ENCODE measurements around the gene GNMT. TPM values are rescaled to one million over a fixed set of nuclear protein-coding genes. Genes with fewer than 3 reads are reported as not detected.

Gene GNMT
- total and polyA plus RNA-seq, 2 of the 8 experiments (the other 6 are each of a cell fraction or from before 2014, with no cell fraction given): 1.8 to 3.4 TPM

GRCh38 chr6:42963179-42963854 lies 2.8 kb downstream of the GNMT start:
- Histone ChIP-seq H3K9ac (replicated peaks in 1 of 4; ENCODE audit: extremely low read depth in 1 of 4, low read depth in 3 of 4, low read length in 3 of 4) (no peak overlapping the region), H4K20me1 (replicated peaks in 1 of 2; ENCODE audit: control insufficient read depth in 1 of 2, insufficient read depth in 2 of 2, low read length in 2 of 2) (peaks cover 0 to 2% of the 10 kb centered on the region in 2 experiments), H4K5ac (ENCODE audit: insufficient read length, low read depth, low read length) (no peak overlapping the region), H3K4ac (replicated peaks; ENCODE audit: insufficient read length, low read depth, low read length) (peak overlapping the region; percentile 47), H4K8ac (ENCODE audit: extremely low read depth, insufficient read depth, low read length) (no peak overlapping the region; the same call in 1 of the 2 replicates), H2AK5ac (ENCODE audit: low read depth, low read length) (no peak overlapping the region), H3K4me3 (ENCODE audit: extremely low read depth in 1 of 4, insufficient read depth in 2 of 4, low read depth in 3 of 4, low read length in 4 of 4) (no peak overlapping the region), H4K91ac (replicated peaks; ENCODE audit: insufficient read length, low read length) (no peak overlapping the region), H3K79me2 (ENCODE audit: control insufficient read depth in 1 of 2, insufficient read depth in 2 of 2, low read length in 2 of 2) (no peaks in the 10 kb centered on the region), H3K36me3 (ENCODE audit: control insufficient read depth in 2 of 4, insufficient read depth in 4 of 4, low read length in 3 of 4) (peaks cover 0 to 2% (median 0%) of the 10 kb centered on the region in 4 experiments; a peak in 1 of 8 replicates), H3K56ac (replicated peaks; ENCODE audit: insufficient read length, low read depth, low read length) (no peak overlapping the region), H3K4me2 (ENCODE audit: insufficient read depth in 1 of 2, low read depth in 2 of 2, low read length in 2 of 2) (no peak overlapping the region), H3K18ac (ENCODE audit: extremely low read depth, low read length) (peak overlapping the region; percentile 71; the same call in 1 of the 2 replicates), H2BK15ac (ENCODE audit: low read length) (no peak overlapping the region), H3K23ac (ENCODE audit: insufficient read length) (no peak overlapping the region), H2BK12ac (ENCODE audit: low read depth, low read length) (peak overlapping the region; percentile 68; the same call in 1 of the 2 replicates), H3K27me3 (replicated peaks in 1 of 4; ENCODE audit: control insufficient read depth in 3 of 4, extremely low read depth in 1 of 4, insufficient read depth in 3 of 4, low read length in 3 of 4) (peaks cover 0 to 13% (median 10%) of the 10 kb centered on the region in 4 experiments; a peak in 5 of 7 replicates), H3K23me2 (ENCODE audit: low read depth, low read length) (peaks cover 10% of the 10 kb centered on the region), H3K9me3 (ENCODE audit: insufficient read depth in 2 of 2, low read depth in 1 of 2, low read length in 1 of 2) (no peaks in the 10 kb centered on the region), H3K4me1 (replicated peaks in 1 of 4; ENCODE audit: control insufficient read depth in 3 of 4, insufficient read depth in 4 of 4, low read length in 3 of 4) (peaks cover 0 to 10% (median 6%) of the 10 kb centered on the region in 4 experiments; a peak in 5 of 7 replicates), H2BK20ac (ENCODE audit: low read length) (no peak overlapping the region), H3K79me1 (ENCODE audit: low read depth, low read length) (no peaks in the 10 kb centered on the region; the same call in 1 of the 2 replicates), H3K27ac (ENCODE audit: low read depth, low read length) (no peak overlapping the region; the same call in 1 of the 2 replicates), H2BK5ac (ENCODE audit: low read depth, low read length) (peak overlapping the region; percentile 18; the same call in 1 of the 2 replicates), H3K14ac (ENCODE audit: insufficient read length) (no peak overlapping the region), H2BK120ac (replicated peaks; ENCODE audit: low read depth, low read length) (no peak overlapping the region), H2AFZ (ENCODE audit: low read length) (no peak overlapping the region)
- no peak for FAIRE-seq
- CTCF ChIA-PET (ENCODE audit: partially characterized antibody): interaction anchor here (0.6 to 4.3 kb wide), 20 partner anchors 8 to 184 kb away, joined by 3 to 33 read pairs (median 5); partner anchors contain the start of genes CNPY3, PEX6 and PPP2R5D
- no peak for DNase-seq (ENCODE audit: low read depth in 1 of 2, low spot score in 2 of 2)
- POLR2A ChIA-PET (ENCODE audit: partially characterized antibody): interaction anchor here (0.9 to 5.3 kb wide), 11 partner anchors 11 to 91 kb away, joined by 3 to 27 read pairs (median 4); partner anchors contain the start of genes CUL7, PEX6 and RRP36
- WGBS, 2 experiments (ENCODE audit: extremely low coverage in 1 of 2, insufficient coverage in 1 of 2, insufficient read length in 1 of 2, insufficient replicate concordance in 2 of 2, low coverage in 1 of 2, low lambda C conversion rate in 2 of 2, missing lambda C conversion rate in 1 of 2): 84% methylated on average over 12 of the region's 12 CpGs; no CpG with 5 or more reads in 1 of the 2 experiments
- TF ChIP-seq RBBP5 (IDR thresholded peaks at IDR 0.05; ENCODE audit: borderline replicate concordance, low read depth, low read length) (no peak), YY1 (IDR thresholded peaks at IDR 0.05; ENCODE audit: low read depth, low read length) (no peak), SIRT6 (IDR thresholded peaks at IDR 0.05; ENCODE audit: low read length) (no peak), TAF1 (IDR thresholded peaks at IDR 0.05; ENCODE audit: low read depth, low read length) (no peak), CHD2 (IDR thresholded peaks at IDR 0.05; ENCODE audit: low read length) (no peak), JUND (IDR thresholded peaks at IDR 0.05; ENCODE audit: low read length) (no peak), POLR2A (IDR thresholded peaks at IDR 0.05; ENCODE audit: control extremely low read depth in 1 of 2, low read depth in 2 of 2, low read length in 2 of 2) (no peak), JUN (IDR thresholded peaks at IDR 0.05; ENCODE audit: low read depth, low read length) (no peak), FOSL1 (IDR thresholded peaks at IDR 0.05; ENCODE audit: insufficient read depth, low read depth, low read length) (no peak), EZH2 (IDR thresholded peaks at IDR 0.05; ENCODE audit: low read depth, low read length, severe bottlenecking) (no peak), RFX5 (IDR thresholded peaks at IDR 0.05; ENCODE audit: borderline replicate concordance, low read depth, low read length) (no peak), KDM5A (IDR thresholded peaks at IDR 0.05; ENCODE audit: low read length) (no peak), POLR2AphosphoS5 (IDR thresholded peaks at IDR 0.05; ENCODE audit: low read depth, low read length) (no peak), CBX5 (IDR thresholded peaks at IDR 0.05; ENCODE audit: low read depth, low read length) (no peak)

Measured in H1 (cell line).